ENCODE measurements around the gene NINJ1. TPM values are rescaled to one million over a fixed set of nuclear protein-coding genes. Genes with fewer than 3 reads are reported as not detected.

NINJ1 gene
- total and polyA plus RNA-seq, 2 of the 13 experiments (the other 11 are each of a cell fraction or from before 2014, with no cell fraction given): 81.2 to 92.1 TPM

GRCh38 chr9:93092251-93092991 lies 41.6 kb downstream of the NINJ1 start:
- peaks cover 62% of the 10 kb centered on the region for H3K4me1 ChIP-seq (ENCODE audit: insufficient read depth, low read length)
- 57% methylated on average over 7 of the region's 7 CpGs for WGBS (ENCODE audit: low lambda C conversion rate)
- no peaks in the 10 kb centered on the region for H3K9me3 ChIP-seq (ENCODE audit: low read length)
- DNase-seq (ENCODE audit: low spot score) (no peak), FAIRE-seq (no peak), ATAC-seq (no peak)
- H3K4me3 ChIP-seq (replicated peaks in 1 of 3; ENCODE audit: insufficient read depth in 1 of 3, low read depth in 2 of 3, low read length in 3 of 3): no peak overlapping the region
- peaks cover 1 to 5% of the 10 kb centered on the region in 2 experiments; a peak in 2 of 5 replicates for H3K27me3 ChIP-seq (ENCODE audit: control insufficient read depth in 1 of 2, insufficient read depth in 2 of 2, low read length in 2 of 2)
- H2AFZ ChIP-seq (ENCODE audit: low read length): no peak overlapping the region
- H4K20me1 ChIP-seq (ENCODE audit: insufficient read depth, low read length): no peaks in the 10 kb centered on the region
- H3K79me2 ChIP-seq (ENCODE audit: insufficient read depth, low read length): peaks cover 10% of the 10 kb centered on the region
- H3K4me2 ChIP-seq (ENCODE audit: low read depth, low read length): no peak overlapping the region
- intact Hi-C loops (cut with micrococcal nuclease; ENCODE audit: unreplicated experiment): loop anchor here (1.0 kb wide), 1 partner anchor 31 kb away; no protein-coding TSS in a partner anchor
- in situ Hi-C loops (cut with HindIII; ENCODE audit: extremely low pct_ligation_motif_present, low pct_unique_long_range_greater_than_20kb): no loop called here
- no peaks in the 10 kb centered on the region for H3K36me3 ChIP-seq (replicated peaks in 1 of 2; ENCODE audit: control insufficient read depth in 1 of 2, insufficient read depth in 2 of 2, low read length in 2 of 2)
- H3K27ac ChIP-seq (ENCODE audit: extremely low read length, insufficient read depth, low read length): no peak overlapping the region
- POLR2A ChIA-PET: no interaction called here
- no TSS peak for BruUV-seq (replicated peaks)
- CTCF ChIA-PET (ENCODE audit: low intra/inter-chr PET ratio, low total read pairs): no interaction called here
- H3K9ac ChIP-seq (ENCODE audit: insufficient read depth, low read depth, low read length): no peak overlapping the region
- TF ChIP-seq RARA (CRISPR knock-in tag; IDR thresholded peaks at IDR 0.05) (no peak), SOX5 (CRISPR knock-in tag; IDR thresholded peaks at IDR 0.05; ENCODE audit: borderline replicate concordance) (no peak), NFAT5 (CRISPR knock-in tag; IDR thresholded peaks at IDR 0.05) (no peak), PHF8 (CRISPR knock-in tag; IDR thresholded peaks at IDR 0.05) (no peak), SP140L (CRISPR knock-in tag; IDR thresholded peaks at IDR 0.05; ENCODE audit: borderline replicate concordance) (no peak), HNF4G (IDR thresholded peaks at IDR 0.05; ENCODE audit: borderline replicate concordance, low read depth, low read length) (no peak), HNF4G (CRISPR knock-in tag; IDR thresholded peaks at IDR 0.05; ENCODE audit: borderline replicate concordance, low read depth) (no peak), ZNF784 (CRISPR knock-in tag; IDR thresholded peaks at IDR 0.05; ENCODE audit: borderline replicate concordance) (no peak), SKI (IDR thresholded peaks at IDR 0.05; ENCODE audit: partially characterized antibody) (no peak), DRAP1 (CRISPR knock-in tag; IDR thresholded peaks at IDR 0.05) (no peak), GRHL1 (CRISPR knock-in tag; conservative IDR thresholded peaks at IDR 0.05) (no peak), NPAS2 (CRISPR knock-in tag; IDR thresholded peaks at IDR 0.05; ENCODE audit: borderline replicate concordance) (no peak), KDM6A (CRISPR knock-in tag; IDR thresholded peaks at IDR 0.05; ENCODE audit: low read depth) (no peak), THYN1 (CRISPR knock-in tag; IDR thresholded peaks at IDR 0.05; ENCODE audit: borderline replicate concordance, low read depth) (no peak), ZNF235 (CRISPR knock-in tag; IDR thresholded peaks at IDR 0.05; ENCODE audit: borderline replicate concordance) (no peak), ZNF20 (CRISPR knock-in tag; IDR thresholded peaks at IDR 0.05) (no peak), TOPORS (CRISPR knock-in tag; IDR thresholded peaks at IDR 0.05) (no peak)
